Osteoblast (primary cell): ENCODE measurements around the gene EFCAB7. TPM values are rescaled to one million over a fixed set of nuclear protein-coding genes. Genes with fewer than 3 reads are reported as not detected.

Source experiments
- DNase-seq: peaks from one replicate; pipeline ENCODE4 v3.0.0; 2011; ENCODE audit warnings: low spot score, mixed read lengths; ENCODE audit not compliant: insufficient read length; ENCODE audit errors: missing footprints
- H2AFZ ChIP-seq: 2 replicates; pipeline ENCODE4 v1.6.0; 2011; ENCODE audit warnings: mild to moderate bottlenecking, low read length
- H3K27ac ChIP-seq: 2 replicates; pipeline ENCODE4 v1.5.1; 2011; ENCODE audit warnings: mild to moderate bottlenecking, low read depth, low read length, moderate library complexity
- H3K27me3 ChIP-seq: 2 replicates; pipeline ENCODE4 v1.6.0; 2012; ENCODE audit warnings: mild to moderate bottlenecking, control low read depth, inconsistent platforms, low read length, moderate library complexity; ENCODE audit not compliant: insufficient read depth
- H3K36me3 ChIP-seq: 2 replicates; pipeline ENCODE4 v1.5.1; 2011; ENCODE audit warnings: mild to moderate bottlenecking, low read length, control low read depth, moderate library complexity; ENCODE audit not compliant: insufficient read depth
- H3K4me1 ChIP-seq: 2 replicates; pipeline ENCODE4 v1.5.1; 2011; ENCODE audit warnings: mild to moderate bottlenecking, low read length, control low read depth, moderate library complexity; ENCODE audit not compliant: insufficient read depth
- H3K4me2 ChIP-seq: 2 replicates; pipeline ENCODE4 v1.6.0; 2011; ENCODE audit warnings: mild to moderate bottlenecking, low read length; ENCODE audit not compliant: insufficient read depth
- H3K4me3 ChIP-seq: fragments of 200-600 bp; sonication (generic); 3 replicates; pipeline ENCODE4 v1.5.1; 2012; ENCODE audit warnings: mild to moderate bottlenecking, low read length, inconsistent platforms; ENCODE audit not compliant: insufficient read depth
- H3K79me2 ChIP-seq: 2 replicates; pipeline ENCODE4 v1.6.0; 2012; ENCODE audit warnings: mild to moderate bottlenecking, low read length, control low read depth, inconsistent platforms; ENCODE audit not compliant: insufficient read depth
- H3K9me3 ChIP-seq: 2 replicates; pipeline ENCODE4 v1.5.1; 2011; ENCODE audit warnings: low read depth, low read length, control low read depth
- H4K20me1 ChIP-seq: 2 replicates; pipeline ENCODE4 v1.6.0; 2012; ENCODE audit warnings: mild to moderate bottlenecking, low read length, control low read depth; ENCODE audit not compliant: insufficient read depth
- total RNA-seq: library from RNA; depleted of rRNA; stranded (reverse); fragments of >200 nt; gene quantifications from 2 replicates; pipeline ENCODE4 v1.2.3, GENCODE V29; 2012
- TF ChIP-seq, protein P1 (sequence below): IDR thresholded peaks from 2 replicates; pipeline ENCODE4 v1.5.1; 2011; ENCODE audit warnings: mild to moderate bottlenecking, low read depth, low read length, moderate library complexity; ENCODE audit errors: extremely low read depth

EFCAB7 gene
- total RNA-seq, 1 donor: 11.9 TPM

DNA sequence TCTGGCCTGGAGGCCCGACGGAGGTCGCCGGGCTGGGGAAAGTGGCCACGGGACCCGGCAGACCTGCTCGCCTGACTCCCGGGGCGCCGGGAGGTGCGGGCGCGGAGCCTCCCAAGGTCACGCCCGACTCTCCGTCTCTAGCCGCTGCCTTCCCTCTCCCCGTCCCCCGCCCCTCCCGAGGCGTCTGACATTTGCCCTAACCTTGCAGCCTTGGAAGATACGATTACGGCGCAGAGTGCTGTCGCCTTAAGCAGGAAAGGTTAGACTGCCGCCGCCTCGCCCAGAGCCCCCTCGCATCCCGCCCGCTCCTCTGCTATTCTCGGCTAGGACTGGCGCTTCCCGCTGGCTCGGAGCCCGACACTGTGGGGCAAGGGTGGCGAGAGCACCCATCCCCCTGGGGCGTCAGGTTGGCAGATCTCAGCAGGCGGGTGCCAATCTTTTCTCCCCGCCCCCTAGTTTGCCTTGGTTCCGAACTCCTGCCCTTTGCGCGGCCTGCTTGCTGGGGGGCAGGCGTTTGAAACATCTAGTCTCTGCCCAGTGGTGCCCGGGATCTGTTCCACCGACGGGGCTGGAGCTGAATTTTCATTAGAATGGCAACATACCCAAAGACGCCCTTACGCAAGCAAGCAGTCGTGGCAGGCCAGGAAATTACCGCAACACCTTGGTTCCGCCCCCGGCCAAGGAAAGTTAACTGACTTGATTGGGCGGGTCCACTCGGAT, 70.7 kb downstream of the EFCAB7 start:
- H3K4me3 ChIP-seq: peak overlapping the region; percentile 96
- peak overlapping the region; percentile 93 for H3K4me2 ChIP-seq
- peaks cover 16% of the 10 kb centered on the region for H3K4me1 ChIP-seq
- H3K27me3 ChIP-seq: no peaks in the 10 kb centered on the region
- TF ChIP-seq, protein P1, sequence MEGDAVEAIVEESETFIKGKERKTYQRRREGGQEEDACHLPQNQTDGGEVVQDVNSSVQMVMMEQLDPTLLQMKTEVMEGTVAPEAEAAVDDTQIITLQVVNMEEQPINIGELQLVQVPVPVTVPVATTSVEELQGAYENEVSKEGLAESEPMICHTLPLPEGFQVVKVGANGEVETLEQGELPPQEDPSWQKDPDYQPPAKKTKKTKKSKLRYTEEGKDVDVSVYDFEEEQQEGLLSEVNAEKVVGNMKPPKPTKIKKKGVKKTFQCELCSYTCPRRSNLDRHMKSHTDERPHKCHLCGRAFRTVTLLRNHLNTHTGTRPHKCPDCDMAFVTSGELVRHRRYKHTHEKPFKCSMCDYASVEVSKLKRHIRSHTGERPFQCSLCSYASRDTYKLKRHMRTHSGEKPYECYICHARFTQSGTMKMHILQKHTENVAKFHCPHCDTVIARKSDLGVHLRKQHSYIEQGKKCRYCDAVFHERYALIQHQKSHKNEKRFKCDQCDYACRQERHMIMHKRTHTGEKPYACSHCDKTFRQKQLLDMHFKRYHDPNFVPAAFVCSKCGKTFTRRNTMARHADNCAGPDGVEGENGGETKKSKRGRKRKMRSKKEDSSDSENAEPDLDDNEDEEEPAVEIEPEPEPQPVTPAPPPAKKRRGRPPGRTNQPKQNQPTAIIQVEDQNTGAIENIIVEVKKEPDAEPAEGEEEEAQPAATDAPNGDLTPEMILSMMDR: no peak
- peaks cover 38% of the 10 kb centered on the region for H3K79me2 ChIP-seq
- peak overlapping the region; percentile 98 for H2AFZ ChIP-seq
- H4K20me1 ChIP-seq: peaks cover 15% of the 10 kb centered on the region
- DNase-seq: peak; percentile 82
- H3K9me3 ChIP-seq: no peaks in the 10 kb centered on the region
- H3K36me3 ChIP-seq: no peaks in the 10 kb centered on the region
- H3K27ac ChIP-seq: peak overlapping the region; percentile 80

DNA sequence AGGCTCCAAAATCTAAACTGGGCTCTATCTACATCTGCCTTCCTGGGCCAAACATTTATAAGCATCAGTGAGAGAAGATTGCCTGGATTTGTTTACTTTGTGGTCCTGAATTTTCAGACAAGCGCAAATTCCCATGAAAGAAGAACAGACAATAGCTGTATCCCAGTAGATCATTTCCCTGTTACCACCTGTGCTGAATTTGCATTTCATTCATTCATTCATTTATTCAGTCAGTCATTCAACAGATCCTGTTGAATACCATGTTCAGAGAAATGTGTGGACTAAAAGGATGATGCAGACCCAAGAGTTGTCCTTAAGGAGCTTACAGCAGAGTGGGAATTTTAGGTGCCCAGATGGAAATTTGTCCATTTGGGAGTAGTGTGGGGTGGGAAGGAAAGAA, 72.1 kb downstream of the EFCAB7 start:
- TF ChIP-seq, protein P1: no peak
- no peaks in the 10 kb centered on the region for H3K9me3 ChIP-seq
- H3K27me3 ChIP-seq: no peaks in the 10 kb centered on the region
- no peak for DNase-seq
- peaks cover 40% of the 10 kb centered on the region for H3K79me2 ChIP-seq
- no peak overlapping the region for H3K4me3 ChIP-seq
- peaks cover 6% of the 10 kb centered on the region for H3K4me1 ChIP-seq
- H3K27ac ChIP-seq: no peak overlapping the region
- H2AFZ ChIP-seq: no peak overlapping the region
- peaks cover 18% of the 10 kb centered on the region for H4K20me1 ChIP-seq
- no peak overlapping the region for H3K4me2 ChIP-seq
- no peaks in the 10 kb centered on the region for H3K36me3 ChIP-seq

DNA sequence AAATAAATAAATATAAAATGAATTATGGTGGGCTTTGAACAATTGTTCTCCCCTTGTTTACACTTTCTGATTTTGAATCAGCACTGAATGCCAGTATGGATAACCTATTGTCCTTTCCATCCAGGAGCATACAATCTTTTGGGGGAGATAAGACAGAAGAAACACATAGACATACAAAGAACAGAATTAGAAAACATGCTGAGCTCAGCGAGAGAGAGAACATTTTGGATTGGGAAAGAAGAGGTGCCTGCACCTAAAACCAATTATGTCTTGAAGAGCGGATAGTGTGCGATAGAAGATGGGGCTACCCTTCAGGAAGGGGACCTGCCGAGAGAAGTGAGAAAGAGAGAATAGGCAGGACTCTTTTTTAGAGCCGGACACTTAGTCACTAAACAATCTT, 76.5 kb downstream of the EFCAB7 start:
- H3K4me1 ChIP-seq: no peaks in the 10 kb centered on the region
- no peaks in the 10 kb centered on the region for H3K9me3 ChIP-seq
- H4K20me1 ChIP-seq: peaks cover 23% of the 10 kb centered on the region
- no peaks in the 10 kb centered on the region for H3K36me3 ChIP-seq
- no peak overlapping the region for H3K27ac ChIP-seq
- H3K27me3 ChIP-seq: no peaks in the 10 kb centered on the region
- DNase-seq: no peak
- no peak overlapping the region for H3K4me3 ChIP-seq
- H3K79me2 ChIP-seq: peaks cover 65% of the 10 kb centered on the region
- no peak overlapping the region for H3K4me2 ChIP-seq
- TF ChIP-seq, protein P1: no peak
- H2AFZ ChIP-seq: no peak overlapping the region

DNA sequence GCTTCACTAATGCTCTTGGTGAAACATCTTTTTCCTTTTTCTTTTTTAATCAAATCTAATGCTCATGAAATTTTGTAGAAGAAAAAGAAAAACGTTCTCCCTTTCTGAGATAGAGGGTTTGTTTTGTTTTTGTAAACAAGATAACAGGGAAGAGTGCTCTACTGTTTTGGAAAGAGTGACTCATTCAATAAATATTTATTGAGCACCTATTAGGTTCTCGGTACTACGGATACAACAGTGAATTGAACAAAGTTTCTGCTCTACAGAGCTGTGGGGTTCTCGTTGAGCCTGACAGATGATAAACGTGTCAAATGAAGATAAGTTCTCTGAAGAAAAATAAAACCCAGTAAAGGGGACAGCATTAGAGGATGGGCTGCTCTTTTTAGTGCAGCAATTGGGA, 76.9 kb downstream of the EFCAB7 start:
- H3K27ac ChIP-seq: no peak overlapping the region
- peaks cover 23% of the 10 kb centered on the region for H4K20me1 ChIP-seq
- no peak overlapping the region for H3K4me2 ChIP-seq
- TF ChIP-seq, protein P1: no peak
- peaks cover 66% of the 10 kb centered on the region for H3K79me2 ChIP-seq
- H3K9me3 ChIP-seq: no peaks in the 10 kb centered on the region
- H3K4me3 ChIP-seq: no peak overlapping the region
- no peaks in the 10 kb centered on the region for H3K4me1 ChIP-seq
- no peak overlapping the region for H2AFZ ChIP-seq
- H3K36me3 ChIP-seq: no peaks in the 10 kb centered on the region
- DNase-seq: no peak
- H3K27me3 ChIP-seq: no peaks in the 10 kb centered on the region
